ENCODE data around the gene BANF1.

GRCh38 chr11:66014804-66015453 lies 12.6 kb downstream of the BANF1 start:
- TF ChIP-seq CTCF (IDR thresholded peaks at IDR 0.05; ENCODE audit: low read length) (no peak), EZH2 (IDR thresholded peaks at IDR 0.05; ENCODE audit: borderline replicate concordance, low read length) (no peak)

Data from OCI-LY1 (cell line).